Measurements from ENCODE around the gene KDM2B. TPM values are rescaled to one million over a fixed set of nuclear protein-coding genes. Genes with fewer than 3 reads are reported as not detected.

The KDM2B gene
- total and polyA plus RNA-seq, 2 donors (not counting 3 experiments of a cell fraction or from before 2014, with no cell fraction given) = 26.8 to 37.3 TPM

- intact Hi-C loops (cut with micrococcal nuclease) = no loop called here
Observed at GRCh38 chr12:121436706-121437105, 144.1 kb downstream of the KDM2B start.

More at GRCh38 chr12:121436706-121437105, 144.1 kb downstream of the KDM2B start:
- DNase-seq (ENCODE audit: low read depth, low spot score) = no peak
- Histone ChIP-seq H3K9me1 (replicated peaks; ENCODE audit: control insufficient read depth, extremely low read depth, insufficient read depth, low read length) (no peaks in the 10 kb centered on the region), H3K9me3 (replicated peaks; ENCODE audit: control insufficient read depth, insufficient read depth, low read length) (no peaks in the 10 kb centered on the region), H3K79me2 (ENCODE audit: control insufficient read depth, insufficient read depth, low read length) (no peaks in the 10 kb centered on the region), H3K27ac (ENCODE audit: insufficient read depth, low read depth, low read length) (no peak overlapping the region), H3K27me3 (ENCODE audit: control insufficient read depth in 2 of 2, insufficient read depth in 2 of 2, low read length in 2 of 2) (no peaks in the 10 kb centered on the region), H3K4me2 (ENCODE audit: insufficient read depth, low read length) (no peak overlapping the region), H3K4me1 (ENCODE audit: control insufficient read depth, extremely low read depth, insufficient read depth, low read length) (no peaks in the 10 kb centered on the region), H4K20me1 (replicated peaks; ENCODE audit: control insufficient read depth, extremely low read depth, insufficient read depth, low read length) (no peaks in the 10 kb centered on the region), H3K9ac (replicated peaks; ENCODE audit: extremely low read depth, insufficient read depth, low read length) (no peak overlapping the region), H3K36me3 (ENCODE audit: control insufficient read depth in 2 of 2, extremely low read depth in 1 of 2, insufficient read depth in 2 of 2, low read length in 2 of 2) (peaks cover 10 to 22% of the 10 kb centered on the region in 2 experiments), H3K4me3 (replicated peaks in 1 of 3; ENCODE audit: insufficient read depth in 1 of 3, low read depth in 1 of 3, low read length in 3 of 3) (no peak overlapping the region), H2AFZ (ENCODE audit: low read depth, low read length) (no peak overlapping the region)
- TF ChIP-seq EZH2 (IDR thresholded peaks at IDR 0.05; ENCODE audit: borderline replicate concordance, low read depth, low read length, severe bottlenecking) = no peak
- TF ChIP-seq POLR2AphosphoS5 (IDR thresholded peaks at IDR 0.05; ENCODE audit: insufficient read depth, low read depth, low read length) = no peak
- TF ChIP-seq CTCF (IDR thresholded peaks at IDR 0.05; ENCODE audit: extremely low read depth in 1 of 2, insufficient read depth in 1 of 2, low read depth in 1 of 2, low read length in 2 of 2) = no peak
- no peak for TF ChIP-seq JUN (IDR thresholded peaks at IDR 0.05; ENCODE audit: borderline replicate concordance, insufficient read depth, insufficient read length, low read depth)
- TF ChIP-seq MAX (IDR thresholded peaks at IDR 0.05; ENCODE audit: insufficient read depth, insufficient read length) = no peak
- no peak for TF ChIP-seq GATA2 (IDR thresholded peaks at IDR 0.05; ENCODE audit: insufficient read depth, insufficient read length, low read depth, low read length)
- no peak for TF ChIP-seq POLR2A (IDR thresholded peaks at IDR 0.05; ENCODE audit: low read depth, low read length)
- TF ChIP-seq MYC (IDR thresholded peaks at IDR 0.05; ENCODE audit: low read depth, low read length) = no peak
- TF ChIP-seq FOS (IDR thresholded peaks at IDR 0.05; ENCODE audit: borderline replicate concordance, insufficient read depth, low read length) = no peak
- BruUV-seq (replicated peaks) = no TSS peak
- FAIRE-seq = no peak
- ChIA-PET CTCF (no interaction called here), POLR2A (no interaction called here)
- dilution Hi-C loops (cut with MboI; ENCODE audit: extremely low pct_ligation_motif_present, low sequenced_read_pairs) = no loop called here
